IPS DF 4.7 (cell line): ENCODE measurements around the gene CNN1.
"Not testable (repeated sequence)": the region's sequence is repeated elsewhere in the genome, so short reads cannot be mapped to it uniquely, and the experiment has no call there.

ENCODE experiments used
- DNase-seq: peaks from one replicate; pipeline ENCODE4 v3.0.0-alpha.2; 2013; ENCODE audit warnings: low spot score; ENCODE audit errors: extremely low read depth

CNN1 gene

GRCh38 chr19:11564082-11564807 is 25.6 kb downstream of the CNN1 start:
- DNase-seq, result not testable (repeated sequence)

GRCh38 chr19:11565649-11565980 is 27.0 kb downstream of the CNN1 start:
- DNase-seq, result not testable (repeated sequence)

- DNase-seq, result no peak
Observed at GRCh38 chr19:11566164-11566563, 27.5 kb downstream of the CNN1 start.

- no peak for DNase-seq
Observed at GRCh38 chr19:11570039-11570462, 31.4 kb downstream of the CNN1 start.

GRCh38 chr19:11573354-11573753 is 34.7 kb downstream of the CNN1 start:
- not testable (repeated sequence) for DNase-seq

- DNase-seq, result not testable (repeated sequence)
Observed at GRCh38 chr19:11573763-11574162, 35.1 kb downstream of the CNN1 start.

- no peak for DNase-seq
Observed at GRCh38 chr19:11574689-11575088, 36.0 kb downstream of the CNN1 start.

GRCh38 chr19:11576227-11576626 is 37.6 kb downstream of the CNN1 start:
- no peak for DNase-seq

GRCh38 chr19:11577451-11578257 is 39.0 kb downstream of the CNN1 start, which contains the start of gene ACP5:
Gene ACP5, minus strand, starts transcription at chr19:11577645. Its CDS starts 328 bp downstream, at chr19:11577317.
- no peak for DNase-seq

GRCh38 chr19:11578258-11579142 is 39.8 kb downstream of the CNN1 start:
- no peak for DNase-seq

- no peak for DNase-seq
Observed at GRCh38 chr19:11580116-11580515, 41.5 kb downstream of the CNN1 start.

GRCh38 chr19:11581740-11582139 is 43.1 kb downstream of the CNN1 start:
- no peak for DNase-seq

- DNase-seq, result no peak
Observed at GRCh38 chr19:11586331-11586730, 47.7 kb downstream of the CNN1 start.

GRCh38 chr19:11587302-11587974 is 48.8 kb downstream of the CNN1 start:
- DNase-seq, result no peak

- DNase-seq, result no peak
Observed at GRCh38 chr19:11587975-11588631, 49.5 kb downstream of the CNN1 start.

- no peak for DNase-seq
Observed at GRCh38 chr19:11594084-11594483, 55.4 kb downstream of the CNN1 start.

- DNase-seq, result no peak
Observed at GRCh38 chr19:11596156-11596555, 57.5 kb downstream of the CNN1 start.

- peak; percentile 96 for DNase-seq
Observed at GRCh38 chr19:11597202-11598102, 58.8 kb downstream of the CNN1 start, which contains the start of gene ZNF627. Gene ZNF627, plus strand, starts transcription at chr19:11597483. Its CDS starts 145 bp downstream, at chr19:11597628.

GRCh38 chr19:11598103-11598483 is 59.4 kb downstream of the CNN1 start:
- DNase-seq, result no peak
